ENCODE results near the gene HLA-DPB1.

DNA sequence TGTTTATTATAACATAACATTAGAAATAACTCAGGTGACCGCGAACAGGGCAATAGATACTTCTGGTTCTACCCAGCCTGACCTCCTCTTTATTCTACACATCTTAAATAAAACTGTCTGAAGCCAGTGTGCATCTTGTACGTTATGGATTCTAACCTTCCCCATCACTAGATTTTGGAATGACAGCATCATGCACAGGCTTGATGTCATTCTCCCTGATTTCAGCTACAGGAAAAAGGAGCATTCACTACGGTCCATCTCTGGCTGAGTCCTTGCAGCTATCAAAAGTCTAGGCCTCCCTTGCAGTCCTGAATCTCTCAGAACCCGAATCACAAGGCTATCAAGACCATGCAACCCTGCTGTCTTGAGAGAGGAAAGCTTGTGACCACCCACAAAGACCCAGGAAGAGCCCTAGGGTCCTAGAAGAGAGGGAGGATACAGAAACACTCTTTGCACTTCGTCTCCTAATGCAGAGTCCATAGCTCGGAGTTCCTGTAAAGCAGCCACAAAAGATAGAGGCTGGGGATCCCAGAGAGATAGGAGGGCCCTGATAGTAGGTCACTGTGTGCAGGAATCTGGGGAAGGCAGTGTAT lies 3.2 kb upstream of the HLA-DPB1 start:
- TF ChIP-seq CTCF (conservative IDR thresholded peaks at IDR 0.05; ENCODE audit: low read length) (no peak), EZH2phosphoT487 (IDR thresholded peaks at IDR 0.05; ENCODE audit: borderline replicate concordance) (no peak)
